Gastroesophageal sphincter (tissue), 4 donors: ENCODE measurements around the gene FAM217B. TPM values are rescaled to one million over a fixed set of nuclear protein-coding genes. Genes with fewer than 3 reads are reported as not detected.
A peak's percentile ranks its signal among the peaks of the same experiment; 100 is the strongest.

Experiments
- ATAC-seq: fragments of 150-250 bp; one replicate; pipeline ENCODE4 v1.9.1; 2016; ENCODE audit warnings: mild to moderate bottlenecking, moderate library complexity
- H3K27ac ChIP-seq, 4 donors: fragments of 200-600 bp; sonication (generic) in 3 of 4; 1 replicate in 3 of 4; 2 replicates in 1 of 4; pipeline ENCODE4 v1.5.1; 2016 to 2019
- H3K27me3 ChIP-seq: fragments of 200-600 bp; sonication (generic); one replicate; pipeline ENCODE4 v1.5.1; 2019
- H3K36me3 ChIP-seq, 2 donors: fragments of 200-600 bp; sonication (generic); one replicate each; pipeline ENCODE4 v1.5.1; 2019; ENCODE audit warnings: control low read depth in 1 of 2
- H3K4me1 ChIP-seq, 3 donors: fragments of 200-600 bp; sonication (generic); 1 replicate in 2 of 3; 2 replicates in 1 of 3; pipeline ENCODE4 v1.5.1; 2016 to 2019; ENCODE audit warnings: control low read depth in 2 of 3
- H3K4me3 ChIP-seq, 2 donors: fragments of 200-600 bp; sonication (generic); one replicate each; pipeline ENCODE4 v1.5.1; 2019; ENCODE audit warnings: mild to moderate bottlenecking in 1 of 2, moderate library complexity in 1 of 2
- H3K9me3 ChIP-seq, 3 donors: fragments of 200-600 bp; sonication (generic); one replicate each; pipeline ENCODE4 v1.5.1; 2017 to 2019; ENCODE audit warnings: control low read depth in 2 of 3
- EP300 ChIP-seq: sonication (generic); formaldehyde crosslinking; IDR thresholded peaks from one replicate; pipeline ENCODE4 v1.6.1; 2017; ENCODE audit warnings: antibody characterized with exemption, mild to moderate bottlenecking
- POLR2A ChIP-seq, 2 donors: fragments of 450-650 bp; IDR thresholded peaks; one replicate each; pipeline ENCODE4 v1.6.1; 2017; ENCODE audit warnings: antibody characterized with exemption in 2 of 2, mild to moderate bottlenecking in 2 of 2, moderate library complexity in 1 of 2
- POLR2AphosphoS5 ChIP-seq: sonication (generic); formaldehyde crosslinking; IDR thresholded peaks from one replicate; pipeline ENCODE4 v1.6.1; 2017; ENCODE audit warnings: antibody characterized with exemption
- WGBS, 2 donors: methylation state at CpG; one replicate each; pipeline ENCODE4 v1.1.5; 2018; ENCODE audit warnings: low coverage in 1 of 2; 5-methylcytosine and 5-hydroxymethylcytosine counted together
- total RNA-seq, 4 donors: library from RNA; depleted of rRNA; stranded (reverse); fragments of >200 nt; gene quantifications; one replicate each; pipeline ENCODE4 v1.1.0, GENCODE V29; 2016
- TF ChIP-seq, protein P1 (sequence below), 4 experiments: fragments of 200-600 bp in 2 of 4; fragments of 450-650 bp in 2 of 4; sonication (generic) in 1 of 4; IDR thresholded peaks; one replicate each; pipeline ENCODE4 v1.5.1; 2017 to 2019; ENCODE audit warnings: antibody characterized with exemption in 4 of 4, mild to moderate bottlenecking in 2 of 4, moderate library complexity in 2 of 4

The FAM217B gene
- total RNA-seq, 4 donors from 2014 or later, result 8.1 to 22.6 (median 13.4) TPM

DNA sequence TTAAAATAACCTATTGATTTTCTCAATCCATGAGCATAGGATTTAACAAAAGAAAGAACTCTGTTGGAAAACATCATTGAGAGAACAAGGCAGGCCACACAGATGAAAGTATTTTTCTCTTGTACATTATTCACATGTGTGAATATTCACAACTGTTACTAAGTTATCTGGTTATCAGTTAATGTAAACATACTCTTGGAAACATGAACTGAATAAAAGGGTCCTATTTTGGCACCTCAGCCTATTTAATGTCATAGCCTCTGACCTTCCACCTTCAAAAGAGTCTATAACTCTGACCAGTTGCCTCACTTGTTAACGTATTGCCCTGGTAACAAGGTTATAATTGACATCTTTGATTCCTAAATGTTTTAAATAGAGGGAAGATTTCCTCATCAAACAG lies 14.8 kb upstream of the FAM217B start:
- no peaks in the 10 kb centered on the region for H3K27me3 ChIP-seq
- H3K4me3 ChIP-seq, result no peak overlapping the region
- TF ChIP-seq EP300 (no peak), POLR2A (IDR thresholded peaks at IDR 0.05) (no peak), POLR2AphosphoS5 (no peak)
- TF ChIP-seq, protein P1, sequence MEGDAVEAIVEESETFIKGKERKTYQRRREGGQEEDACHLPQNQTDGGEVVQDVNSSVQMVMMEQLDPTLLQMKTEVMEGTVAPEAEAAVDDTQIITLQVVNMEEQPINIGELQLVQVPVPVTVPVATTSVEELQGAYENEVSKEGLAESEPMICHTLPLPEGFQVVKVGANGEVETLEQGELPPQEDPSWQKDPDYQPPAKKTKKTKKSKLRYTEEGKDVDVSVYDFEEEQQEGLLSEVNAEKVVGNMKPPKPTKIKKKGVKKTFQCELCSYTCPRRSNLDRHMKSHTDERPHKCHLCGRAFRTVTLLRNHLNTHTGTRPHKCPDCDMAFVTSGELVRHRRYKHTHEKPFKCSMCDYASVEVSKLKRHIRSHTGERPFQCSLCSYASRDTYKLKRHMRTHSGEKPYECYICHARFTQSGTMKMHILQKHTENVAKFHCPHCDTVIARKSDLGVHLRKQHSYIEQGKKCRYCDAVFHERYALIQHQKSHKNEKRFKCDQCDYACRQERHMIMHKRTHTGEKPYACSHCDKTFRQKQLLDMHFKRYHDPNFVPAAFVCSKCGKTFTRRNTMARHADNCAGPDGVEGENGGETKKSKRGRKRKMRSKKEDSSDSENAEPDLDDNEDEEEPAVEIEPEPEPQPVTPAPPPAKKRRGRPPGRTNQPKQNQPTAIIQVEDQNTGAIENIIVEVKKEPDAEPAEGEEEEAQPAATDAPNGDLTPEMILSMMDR (IDR thresholded peaks at IDR 0.05), result no peak
- no peak for ATAC-seq
- no peaks in the 10 kb centered on the region for H3K36me3 ChIP-seq
- whole genome bisulfite sequencing, 2 donors, result 100% methylated on average over 1 of the region's 1 CpG
- no peaks in the 10 kb centered on the region for H3K4me1 ChIP-seq
- no peaks in the 10 kb centered on the region for H3K9me3 ChIP-seq
- H3K27ac ChIP-seq, result no peak overlapping the region

GRCh38 chr20:59925899-59926298 lies 14.3 kb upstream of the FAM217B start:
- H3K9me3 ChIP-seq, result no peaks in the 10 kb centered on the region
- no peak for ATAC-seq
- no peaks in the 10 kb centered on the region for H3K27me3 ChIP-seq
- H3K4me3 ChIP-seq, result no peak overlapping the region
- H3K27ac ChIP-seq, result no peak overlapping the region
- no peaks in the 10 kb centered on the region for H3K36me3 ChIP-seq
- H3K4me1 ChIP-seq, result no peaks in the 10 kb centered on the region
- TF ChIP-seq EP300, result no peak
- no peak for TF ChIP-seq POLR2AphosphoS5
- TF ChIP-seq, protein P1 (IDR thresholded peaks at IDR 0.05), result no peak
- no peak for TF ChIP-seq POLR2A (IDR thresholded peaks at IDR 0.05)

DNA sequence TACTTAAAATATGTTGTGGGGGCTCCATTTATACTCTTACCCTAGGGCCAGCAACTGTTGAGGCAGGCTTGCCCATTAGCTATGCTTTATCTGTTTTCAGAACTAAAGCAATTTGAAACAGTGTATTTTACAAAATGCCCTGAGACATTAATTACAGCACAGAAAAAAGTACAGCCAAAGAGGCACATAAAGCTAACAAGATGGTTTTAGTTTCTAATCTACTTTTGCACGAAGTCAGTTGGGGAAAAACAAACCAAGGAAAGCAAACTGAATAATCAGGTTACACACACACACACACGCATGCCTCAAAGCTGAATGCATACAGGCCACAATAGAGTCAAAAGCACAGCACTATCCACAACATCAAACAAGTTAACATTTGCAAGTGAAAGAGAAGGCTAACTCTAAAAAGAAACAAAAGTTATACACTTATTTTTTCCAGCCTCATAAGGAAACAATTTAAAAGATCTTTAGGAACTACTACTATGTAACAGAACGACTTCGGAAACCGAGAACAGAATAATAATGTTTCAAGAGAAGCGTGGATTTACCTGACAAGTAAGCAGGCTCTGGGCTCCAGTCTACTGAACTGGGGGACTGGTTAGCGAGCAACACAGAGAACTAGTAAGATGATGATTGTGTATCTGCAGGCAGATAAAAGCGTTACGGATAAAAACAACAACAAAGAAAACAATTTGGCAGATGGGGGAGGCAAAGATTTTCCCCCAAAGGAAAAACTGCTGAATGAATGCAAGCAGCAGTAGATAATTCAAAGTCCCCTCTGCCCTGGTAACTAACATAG lies 8.5 kb upstream of the FAM217B start:
- H3K36me3 ChIP-seq, result no peaks in the 10 kb centered on the region
- peaks cover 0 to 27% (median 3%) of the 10 kb centered on the region in 3 donors for H3K4me1 ChIP-seq
- ATAC-seq, result no peak
- H3K9me3 ChIP-seq, result no peaks in the 10 kb centered on the region
- no peak overlapping the region for H3K27ac ChIP-seq
- H3K4me3 ChIP-seq, result no peak overlapping the region
- TF ChIP-seq POLR2AphosphoS5 (no peak), EP300 (no peak), POLR2A (IDR thresholded peaks at IDR 0.05) (no peak)
- TF ChIP-seq, protein P1 (IDR thresholded peaks at IDR 0.05), result no peak
- H3K27me3 ChIP-seq, result no peaks in the 10 kb centered on the region
- WGBS, 2 donors, result 84 to 94% methylated on average over 8 to 9 of the region's 9 CpGs

- Histone ChIP-seq H3K27ac (no peak overlapping the region), H3K36me3 (no peaks in the 10 kb centered on the region), H3K9me3 (no peaks in the 10 kb centered on the region), H3K4me1 (peaks cover 0 to 37% (median 11%) of the 10 kb centered on the region in 3 donors), H3K4me3 (peak overlapping the region in 1 of 2 donors; percentile 78), H3K27me3 (no peaks in the 10 kb centered on the region)
- no peak for ATAC-seq
- 92 to 93% methylated on average over 5 to 12 of the region's 72 CpGs for WGBS, 2 donors
- TF ChIP-seq, protein P1 (IDR thresholded peaks at IDR 0.05), result no peak
- TF ChIP-seq POLR2A (IDR thresholded peaks at IDR 0.05), result no peak
Measured at GRCh38 chr20:59932616-59933295, 7.4 kb upstream of the FAM217B start.
